Parathyroid adenoma (tissue), 2 donors: Measurements from ENCODE around the gene HJURP.

Experiments
- H2AFZ ChIP-seq: fragments of 300-600 bp; sonication (generic); one replicate; pipeline ENCODE4 v1.7.0; 2017; ENCODE audit warnings: antibody characterized with exemption, mild to moderate bottlenecking
- H3K27ac ChIP-seq: fragments of 300-600 bp; sonication (generic); one replicate; pipeline ENCODE4 v1.7.0; 2017
- H3K27me3 ChIP-seq: fragments of 300-600 bp; sonication (generic); one replicate; pipeline ENCODE4 v1.7.0; 2017; ENCODE audit warnings: low read length; ENCODE audit not compliant: control insufficient read depth, insufficient read depth
- H3K36me3 ChIP-seq: fragments of 300-600 bp; sonication (generic); one replicate; pipeline ENCODE4 v1.7.0; 2017; ENCODE audit warnings: low read length; ENCODE audit not compliant: control insufficient read depth, insufficient read depth
- H3K4me1 ChIP-seq: fragments of 300-600 bp; sonication (generic); one replicate; pipeline ENCODE4 v1.7.0; 2017; ENCODE audit warnings: control low read depth
- H3K4me2 ChIP-seq: fragments of 300-600 bp; sonication (generic); one replicate; pipeline ENCODE4 v1.7.0; 2017; ENCODE audit warnings: low read length
- H3K4me3 ChIP-seq: fragments of 300-600 bp; sonication (generic); one replicate; pipeline ENCODE4 v1.7.0; 2017; ENCODE audit warnings: low read depth, low read length
- H3K79me2 ChIP-seq: fragments of 300-600 bp; sonication (generic); one replicate; pipeline ENCODE4 v1.7.0; 2017; ENCODE audit warnings: control low read depth
- H3K9ac ChIP-seq: fragments of 300-600 bp; sonication (generic); one replicate; pipeline ENCODE4 v1.7.0; 2017; ENCODE audit warnings: mild to moderate bottlenecking
- H3K9me3 ChIP-seq: fragments of 300-600 bp; sonication (generic); one replicate; pipeline ENCODE4 v1.7.0; 2017; ENCODE audit warnings: low read length; ENCODE audit not compliant: control insufficient read depth
- TF ChIP-seq, protein P1 (sequence below): fragments of 300-600 bp; sonication (generic); IDR thresholded peaks from one replicate; pipeline ENCODE4 v1.7.0; 2017; ENCODE audit warnings: antibody characterized with exemption, mild to moderate bottlenecking
- donor health status: primary hyperparathyroidism.

Gene HJURP

DNA sequence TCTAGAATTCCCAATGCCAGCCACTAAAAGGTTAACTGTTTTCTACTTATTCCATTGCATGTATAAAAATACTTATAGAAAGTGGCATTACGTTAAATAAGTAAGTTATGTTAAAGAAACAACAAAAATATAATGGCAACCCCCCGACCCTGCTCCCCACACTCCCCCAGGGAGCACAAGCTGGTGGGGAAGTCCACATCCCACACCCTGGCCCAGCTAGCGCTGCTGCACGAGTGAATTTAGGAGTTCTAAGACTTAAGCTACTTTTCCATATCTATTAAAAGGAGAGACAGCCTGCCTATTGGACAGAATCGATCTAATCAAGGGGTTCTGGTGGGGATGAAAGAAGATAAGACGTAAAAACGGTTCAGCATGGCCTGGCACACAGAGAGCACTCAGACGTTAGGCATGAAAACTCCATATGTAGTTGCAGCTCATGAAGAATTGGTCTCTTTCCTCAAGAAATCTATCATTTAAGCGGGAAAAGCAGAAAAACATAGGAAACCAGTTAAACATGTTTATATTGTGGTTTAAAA, 16.6 kb downstream of the HJURP start:
- no peak overlapping the region for H2AFZ ChIP-seq
- no peaks in the 10 kb centered on the region for H3K79me2 ChIP-seq
- no peak overlapping the region for H3K4me3 ChIP-seq
- TF ChIP-seq, protein P1, sequence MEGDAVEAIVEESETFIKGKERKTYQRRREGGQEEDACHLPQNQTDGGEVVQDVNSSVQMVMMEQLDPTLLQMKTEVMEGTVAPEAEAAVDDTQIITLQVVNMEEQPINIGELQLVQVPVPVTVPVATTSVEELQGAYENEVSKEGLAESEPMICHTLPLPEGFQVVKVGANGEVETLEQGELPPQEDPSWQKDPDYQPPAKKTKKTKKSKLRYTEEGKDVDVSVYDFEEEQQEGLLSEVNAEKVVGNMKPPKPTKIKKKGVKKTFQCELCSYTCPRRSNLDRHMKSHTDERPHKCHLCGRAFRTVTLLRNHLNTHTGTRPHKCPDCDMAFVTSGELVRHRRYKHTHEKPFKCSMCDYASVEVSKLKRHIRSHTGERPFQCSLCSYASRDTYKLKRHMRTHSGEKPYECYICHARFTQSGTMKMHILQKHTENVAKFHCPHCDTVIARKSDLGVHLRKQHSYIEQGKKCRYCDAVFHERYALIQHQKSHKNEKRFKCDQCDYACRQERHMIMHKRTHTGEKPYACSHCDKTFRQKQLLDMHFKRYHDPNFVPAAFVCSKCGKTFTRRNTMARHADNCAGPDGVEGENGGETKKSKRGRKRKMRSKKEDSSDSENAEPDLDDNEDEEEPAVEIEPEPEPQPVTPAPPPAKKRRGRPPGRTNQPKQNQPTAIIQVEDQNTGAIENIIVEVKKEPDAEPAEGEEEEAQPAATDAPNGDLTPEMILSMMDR: no peak
- no peaks in the 10 kb centered on the region for H3K27me3 ChIP-seq
- H3K36me3 ChIP-seq: no peaks in the 10 kb centered on the region
- H3K27ac ChIP-seq: no peak overlapping the region
- no peaks in the 10 kb centered on the region for H3K9me3 ChIP-seq
- no peak overlapping the region for H3K4me2 ChIP-seq
- no peaks in the 10 kb centered on the region for H3K4me1 ChIP-seq
- H3K9ac ChIP-seq: no peak overlapping the region

DNA sequence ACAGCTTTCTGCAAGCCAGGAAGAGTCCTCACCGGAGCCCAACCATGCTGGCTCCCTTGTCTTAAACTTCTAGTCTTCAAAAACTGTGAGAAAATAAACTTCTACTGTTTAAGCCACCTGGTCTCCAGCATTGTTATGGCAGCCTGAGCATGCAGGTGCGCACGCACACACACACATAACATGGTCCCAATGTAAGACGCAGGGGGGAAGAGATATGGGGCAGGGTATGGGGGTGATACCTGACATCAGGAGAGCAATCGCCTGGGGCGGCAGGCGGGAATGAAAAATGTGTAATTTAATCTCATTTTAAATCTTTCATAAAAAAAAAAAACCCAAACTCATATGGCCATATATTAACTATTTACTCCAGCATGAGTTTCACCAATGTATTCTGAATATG, 18.0 kb downstream of the HJURP start:
- Histone ChIP-seq H3K9ac (no peak overlapping the region), H3K4me3 (no peak overlapping the region), H3K4me1 (no peaks in the 10 kb centered on the region), H3K79me2 (no peaks in the 10 kb centered on the region), H3K36me3 (no peaks in the 10 kb centered on the region), H2AFZ (no peak overlapping the region), H3K27ac (no peak overlapping the region), H3K27me3 (no peaks in the 10 kb centered on the region), H3K4me2 (no peak overlapping the region), H3K9me3 (no peaks in the 10 kb centered on the region)
- TF ChIP-seq, protein P1: no peak

DNA sequence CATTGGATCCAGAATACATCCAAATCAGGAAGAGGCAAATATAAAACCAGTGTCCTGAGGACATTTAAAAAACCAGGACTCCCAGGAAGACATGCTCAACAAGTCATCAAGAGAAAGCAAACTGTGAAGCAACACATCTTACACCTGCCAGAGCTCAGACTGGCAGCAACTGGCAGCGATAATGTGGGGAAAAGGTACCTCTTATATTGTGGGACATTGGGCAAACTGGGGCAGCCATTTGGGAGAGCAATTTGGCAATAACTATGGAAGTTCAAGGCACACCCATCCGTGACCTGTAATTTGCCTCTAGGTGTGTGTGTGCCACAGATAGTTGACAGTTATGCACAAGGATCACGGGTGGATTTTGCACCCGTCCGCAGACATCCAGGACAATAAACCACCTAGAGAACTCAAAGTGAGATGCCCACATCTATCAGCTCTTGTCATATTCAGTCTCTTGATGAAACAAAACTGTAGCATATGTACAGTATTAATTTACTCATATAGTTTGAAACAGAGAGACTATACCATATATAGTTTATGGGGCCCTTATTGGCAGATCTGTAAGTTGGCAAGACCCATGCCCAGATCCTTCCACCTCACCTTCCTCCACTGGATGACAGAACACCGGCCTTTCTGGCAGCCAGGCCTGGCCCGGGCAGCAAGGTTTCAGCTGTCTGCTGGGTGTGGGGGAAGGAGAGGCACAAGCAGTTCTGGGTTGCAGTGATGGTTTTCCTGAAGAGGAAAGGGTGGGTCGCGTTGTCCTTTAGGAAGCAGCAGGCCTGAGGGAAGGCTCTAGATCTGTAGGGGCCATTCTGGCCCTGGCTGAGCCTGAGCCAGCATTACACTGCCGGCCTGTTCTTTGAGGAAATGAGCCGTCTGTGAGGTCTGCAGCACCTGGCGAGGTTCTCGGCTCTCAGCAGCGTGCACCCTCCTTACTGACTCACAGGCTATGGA, 18.8 kb downstream of the HJURP start:
- TF ChIP-seq, protein P1: no peak
- Histone ChIP-seq H3K9me3 (no peaks in the 10 kb centered on the region), H3K27ac (no peak overlapping the region), H3K4me2 (no peak overlapping the region), H3K9ac (no peak overlapping the region), H3K4me3 (no peak overlapping the region), H3K4me1 (no peaks in the 10 kb centered on the region), H3K36me3 (no peaks in the 10 kb centered on the region), H2AFZ (no peak overlapping the region), H3K79me2 (no peaks in the 10 kb centered on the region), H3K27me3 (no peaks in the 10 kb centered on the region)

DNA sequence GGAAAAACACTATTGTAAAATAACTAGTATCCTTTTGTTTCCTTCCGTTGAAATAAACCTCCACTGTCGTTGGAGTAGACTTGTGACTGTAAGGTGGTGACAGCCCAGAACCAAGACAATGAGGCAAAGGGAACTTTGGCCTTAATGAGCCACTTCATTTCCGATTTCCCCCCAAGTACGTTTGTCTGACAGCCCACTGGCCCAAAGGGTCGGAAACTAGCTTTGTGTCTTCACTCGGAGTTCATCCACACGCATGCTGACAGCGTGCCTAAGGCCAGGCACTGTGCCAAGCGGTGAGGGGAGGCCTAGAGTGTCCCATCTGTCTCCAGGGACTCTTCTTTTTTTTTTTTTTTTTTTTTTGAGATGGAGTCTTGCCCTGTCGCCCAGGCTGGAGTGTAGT, 21.0 kb downstream of the HJURP start:
- H2AFZ ChIP-seq: no peak overlapping the region
- no peaks in the 10 kb centered on the region for H3K27me3 ChIP-seq
- H3K27ac ChIP-seq: no peak overlapping the region
- H3K79me2 ChIP-seq: no peaks in the 10 kb centered on the region
- no peaks in the 10 kb centered on the region for H3K4me1 ChIP-seq
- H3K9me3 ChIP-seq: no peaks in the 10 kb centered on the region
- H3K36me3 ChIP-seq: no peaks in the 10 kb centered on the region
- no peak overlapping the region for H3K4me3 ChIP-seq
- TF ChIP-seq, protein P1: no peak
- H3K9ac ChIP-seq: no peak overlapping the region
- H3K4me2 ChIP-seq: no peak overlapping the region
